Lung (tissue), 12 donors: Measurements from ENCODE around the gene TMEM245. TPM values are rescaled to one million over a fixed set of nuclear protein-coding genes. Genes with fewer than 3 reads are reported as not detected.

Source experiments
- ATAC-seq: fragments of 200-7000 bp; cut with Tn5 transposase; one replicate; pipeline ENCODE4 v1.9.1; 2020; ENCODE audit warnings: moderate number of reproducible peaks; ENCODE audit not compliant: insufficient read depth, low FRiP score
- DNase-seq, 3 donors: peaks; one replicate each; pipeline ENCODE4 v3.0.0-alpha.2; 2013 to 2017
- H3K27ac ChIP-seq, 2 donors: one replicate each; pipeline ENCODE4 v1.5.1; 2013; ENCODE audit warnings: mild to moderate bottlenecking in 2 of 2, moderate library complexity in 2 of 2, control low read depth in 1 of 2, inconsistent platforms in 1 of 2, low read depth in 1 of 2, low read length in 1 of 2
- H3K27me3 ChIP-seq, 3 donors: one replicate each; pipeline ENCODE4 v1.5.1; 2013; ENCODE audit warnings: low read length in 2 of 3; ENCODE audit not compliant: control insufficient read depth in 3 of 3, insufficient read depth in 3 of 3
- H3K36me3 ChIP-seq, 4 donors: one replicate each; pipeline ENCODE4 v1.5.1; 2013; ENCODE audit warnings: low read length in 4 of 4, mild to moderate bottlenecking in 1 of 4, moderate library complexity in 1 of 4; ENCODE audit not compliant: control insufficient read depth in 4 of 4, insufficient read depth in 4 of 4
- H3K4me1 ChIP-seq, 5 donors: one replicate each; pipeline ENCODE4 v1.5.1; 2013; ENCODE audit warnings: low read length in 5 of 5, mild to moderate bottlenecking in 2 of 5, moderate library complexity in 1 of 5; ENCODE audit not compliant: control insufficient read depth in 5 of 5, insufficient read depth in 5 of 5
- H3K4me3 ChIP-seq: one replicate; pipeline ENCODE4 v1.5.1; 2013; ENCODE audit warnings: mild to moderate bottlenecking, control low read depth, moderate library complexity
- H3K9ac ChIP-seq, 2 donors: one replicate each; pipeline ENCODE4 v1.5.1; 2013; ENCODE audit warnings: low read length in 2 of 2, control low read depth in 1 of 2; ENCODE audit not compliant: insufficient read depth in 1 of 2
- H3K9me3 ChIP-seq, 4 donors: one replicate each; pipeline ENCODE4 v1.5.1; 2013; ENCODE audit warnings: low read length in 3 of 4, mild to moderate bottlenecking in 1 of 4, moderate library complexity in 1 of 4; ENCODE audit not compliant: control insufficient read depth in 4 of 4, insufficient read depth in 3 of 4
- CTCF ChIP-seq: IDR thresholded peaks from 2 replicates; pipeline ENCODE4 v1.5.1; 2012; ENCODE audit warnings: mild to moderate bottlenecking; ENCODE audit errors: control extremely low read depth, extremely low read depth
- WGBS, 2 donors: extraction: QIAGEN DNeasy Blood & Tissue Kit; methylation state at CpG; one replicate each; pipeline ENCODE4 v1.1.7; 2013; 5-methylcytosine and 5-hydroxymethylcytosine counted together
- polyA plus RNA-seq, 2 donors: library from polyadenylated mRNA; stranded (reverse); fragments of 200-250 nt; gene quantifications; one replicate each; pipeline ENCODE4 v1.2.1, GENCODE V29; 2013
- total RNA-seq, 2 donors: library from RNA; depleted of rRNA in 1 of 2; stranded (reverse); fragments of >200 nt in 1 of 2; gene quantifications; one replicate each; pipeline ENCODE4 v1.2.1, GENCODE V29; 2014 to 2021
- donor health status: control.
- donor health status: control.
- donor health status: Bipolar disorder and iron deficiency.
- donor health status: healthy.
- donor health status: DM: yes; HTN: yes; CAD: no.

Gene TMEM245
- total and polyA plus RNA-seq, 4 donors = 15.0 to 137 (median 42.0) TPM

DNA sequence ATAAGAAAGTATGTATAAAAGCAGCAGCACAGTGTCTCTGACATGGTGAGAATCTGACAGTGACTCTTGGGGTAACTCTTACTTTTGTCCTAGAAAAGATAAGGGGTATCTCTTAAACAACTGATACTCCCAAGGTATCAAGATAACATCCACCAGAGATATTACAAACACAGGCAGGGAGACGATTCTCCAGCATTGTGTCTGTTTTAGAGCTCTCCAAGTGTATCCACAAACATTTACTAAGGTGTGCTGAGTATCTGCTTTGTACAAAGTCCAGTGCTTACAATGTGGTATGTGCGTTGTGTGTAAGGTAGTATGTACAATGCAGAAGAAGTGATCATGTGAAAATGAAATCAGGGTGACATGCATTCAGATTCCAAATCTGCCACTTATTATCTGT, 4.4 kb upstream of the TMEM245 start:
- no peak for ATAC-seq
- 69 to 85% methylated on average over 2 of the region's 2 CpGs for WGBS, 2 donors
- no peak overlapping the region for H3K27ac ChIP-seq

GRCh38 chr9:109122726-109123621, 3.2 kb upstream of the TMEM245 start:
- no peak overlapping the region for H3K9ac ChIP-seq
- WGBS, 2 donors = 53 to 73% methylated on average over 12 of the region's 12 CpGs

More for the DNA sequence above, 4.4 kb upstream of the TMEM245 start:
- H3K4me3 ChIP-seq = no peak overlapping the region
- no peaks in the 10 kb centered on the region for H3K27me3 ChIP-seq
- H3K9me3 ChIP-seq = no peaks in the 10 kb centered on the region
- TF ChIP-seq CTCF = no peak
- peaks cover 0 to 4% (median 0%) of the 10 kb centered on the region in 4 donors for H3K36me3 ChIP-seq
- H3K9ac ChIP-seq = no peak overlapping the region
- DNase-seq = no peak
- H3K4me1 ChIP-seq = peaks cover 0 to 5% (median 2%) of the 10 kb centered on the region in 5 donors

GRCh38 chr9:109121232-109121796, 1.6 kb upstream of the TMEM245 start:
- no peaks in the 10 kb centered on the region for H3K27me3 ChIP-seq
- H3K4me3 ChIP-seq = no peak overlapping the region
- H3K27ac ChIP-seq = no peak overlapping the region
- no peaks in the 10 kb centered on the region for H3K9me3 ChIP-seq
- DNase-seq (no peak), ATAC-seq (no peak)
- no peak for TF ChIP-seq CTCF
- H3K4me1 ChIP-seq = peaks cover 5 to 21% (median 8%) of the 10 kb centered on the region in 5 donors
- peaks cover 0 to 5% (median 2%) of the 10 kb centered on the region in 4 donors for H3K36me3 ChIP-seq
- no peak overlapping the region for H3K9ac ChIP-seq
- WGBS, 2 donors = 80 to 88% methylated on average over 11 of the region's 11 CpGs

More at GRCh38 chr9:109122726-109123621, 3.2 kb upstream of the TMEM245 start:
- ATAC-seq = no peak
- H3K4me1 ChIP-seq = peaks cover 0 to 14% (median 3%) of the 10 kb centered on the region in 5 donors
- H3K27me3 ChIP-seq = no peaks in the 10 kb centered on the region
- no peak for TF ChIP-seq CTCF
- no peak for DNase-seq
- H3K4me3 ChIP-seq = no peak overlapping the region
- H3K36me3 ChIP-seq = peaks cover 0 to 4% (median 1%) of the 10 kb centered on the region in 4 donors
- no peak overlapping the region for H3K27ac ChIP-seq
- no peaks in the 10 kb centered on the region for H3K9me3 ChIP-seq
